Sigmoid colon (tissue), 7 donors: ENCODE measurements around the gene REX1BD. TPM values are rescaled to one million over a fixed set of nuclear protein-coding genes. Genes with fewer than 3 reads are reported as not detected.
A peak's percentile ranks its signal among the peaks of the same experiment; 100 is the strongest.

ENCODE experiments used
- DNase-seq: peaks from one replicate; pipeline ENCODE4 v3.0.0-alpha.2; 2019
- H3K27ac ChIP-seq, 4 donors: fragments of 200-600 bp; sonication (generic); one replicate each; pipeline ENCODE4 v1.5.1; 2016 to 2019; ENCODE audit warnings: mild to moderate bottlenecking in 1 of 4
- H3K27me3 ChIP-seq, 3 donors: fragments of 200-600 bp; sonication (generic); one replicate each; pipeline ENCODE4 v1.5.1; 2019; ENCODE audit warnings: mild to moderate bottlenecking in 1 of 3
- H3K36me3 ChIP-seq, 4 donors: fragments of 200-600 bp; sonication (generic); one replicate each; pipeline ENCODE4 v1.5.1; 2016 to 2019
- H3K4me1 ChIP-seq, 4 donors: fragments of 200-600 bp; sonication (generic); one replicate each; pipeline ENCODE4 v1.5.1; 2017 to 2019
- H3K4me3 ChIP-seq, 4 donors: fragments of 200-600 bp; sonication (generic); one replicate each; pipeline ENCODE4 v1.5.1; 2017 to 2019; ENCODE audit warnings: mild to moderate bottlenecking in 2 of 4, moderate library complexity in 1 of 4
- H3K9me3 ChIP-seq, 4 donors: fragments of 200-600 bp in 3 of 4; sonication (generic) in 3 of 4; one replicate each; pipeline versions ENCODE4 v1.5.1 to v1.6.1; 2013 to 2019
- CTCF ChIP-seq, 4 experiments: fragments of 450-650 bp in 3 of 4; fragments of 200-600 bp in 1 of 4; IDR thresholded peaks; one replicate each; pipeline ENCODE4 v1.5.1; 2016 to 2019; ENCODE audit warnings: antibody characterized with exemption in 4 of 4, mild to moderate bottlenecking in 3 of 4, moderate library complexity in 2 of 4
- EP300 ChIP-seq, 4 donors: sonication (generic); formaldehyde crosslinking; IDR thresholded peaks; one replicate each; pipeline ENCODE4 v1.6.1; 2017; ENCODE audit warnings: antibody characterized with exemption in 4 of 4
- POLR2A ChIP-seq, 2 donors: fragments of 450-650 bp; IDR thresholded peaks; one replicate each; pipeline ENCODE4 v1.6.1; 2016; ENCODE audit warnings: antibody characterized with exemption in 2 of 2, mild to moderate bottlenecking in 2 of 2, moderate library complexity in 2 of 2
- POLR2AphosphoS5 ChIP-seq, 4 donors: sonication (generic); formaldehyde crosslinking; IDR thresholded peaks; one replicate each; pipeline ENCODE4 v1.6.1; 2017; ENCODE audit warnings: antibody characterized with exemption in 4 of 4
- WGBS, 2 donors: extraction: QIAGEN DNeasy Blood & Tissue Kit; methylation state at CpG; one replicate each; pipeline ENCODE4 v1.1.7; 2013; 5-methylcytosine and 5-hydroxymethylcytosine counted together
- intact Hi-C: fragments of 100-400 bp; cut with DNase I; formaldehyde crosslinking; loops from one replicate; pipeline ENCODE4 v1.15.1; 2023
- polyA plus RNA-seq, 3 donors: library from polyadenylated mRNA; stranded (reverse); fragments of 200-250 nt; gene quantifications; one replicate each; pipeline ENCODE4 v1.2.3, GENCODE V29; 2013
- total RNA-seq, 4 donors: library from RNA; depleted of rRNA; stranded (reverse); fragments of >200 nt; gene quantifications; one replicate each; pipeline ENCODE4 v1.1.0, GENCODE V29; 2016
- donor health status: healthy with polysubstance abuse.
- donor health status: Bipolar disorder and iron deficiency.
- donor health status: healthy.

REX1BD gene
- total and polyA plus RNA-seq, 7 donors: 40.5 to 101 (median 76.7) TPM

- Histone ChIP-seq H3K4me1 (peaks cover 0 to 44% (median 38%) of the 10 kb centered on the region in 4 donors), H3K27me3 (peaks cover 68 to 95% (median 77%) of the 10 kb centered on the region in 3 donors), H3K27ac (no peak overlapping the region), H3K4me3 (peak overlapping the region in 2 of 4 donors; percentile 52 to 59), H3K36me3 (no peaks in the 10 kb centered on the region), H3K9me3 (no peaks in the 10 kb centered on the region)
- WGBS, 2 donors: 1 to 2% methylated on average over 61 to 62 of the region's 62 CpGs
- DNase-seq: no peak
- TF ChIP-seq EP300 (IDR thresholded peaks at IDR 0.05) (no peak), CTCF (IDR thresholded peaks at IDR 0.05) (no peak), POLR2A (IDR thresholded peaks at IDR 0.05) (no peak), POLR2AphosphoS5 (IDR thresholded peaks at IDR 0.05) (no peak)
- intact Hi-C loops: no loop called here
Observed at GRCh38 chr19:18611327-18612050, 22.9 kb downstream of the REX1BD start.

- Histone ChIP-seq H3K9me3 (no peaks in the 10 kb centered on the region), H3K4me3 (peak overlapping the region; percentile 14 to 59 (median 46)), H3K4me1 (peaks cover 0 to 39% (median 34%) of the 10 kb centered on the region in 4 donors), H3K27me3 (peaks cover 63 to 98% (median 74%) of the 10 kb centered on the region in 3 donors), H3K27ac (no peak overlapping the region), H3K36me3 (no peaks in the 10 kb centered on the region)
- 2 to 3% methylated on average over 30 of the region's 30 CpGs for WGBS, 2 donors
- intact Hi-C loops: no loop called here
- TF ChIP-seq POLR2A (IDR thresholded peaks at IDR 0.05) (no peak), EP300 (IDR thresholded peaks at IDR 0.05) (no peak), CTCF (IDR thresholded peaks at IDR 0.05) (no peak), POLR2AphosphoS5 (IDR thresholded peaks at IDR 0.05) (no peak)
- no peak for DNase-seq
Observed at GRCh38 chr19:18612051-18612771, 23.6 kb downstream of the REX1BD start.

- 3 to 4% methylated on average over 70 of the region's 70 CpGs for WGBS, 2 donors
- H3K9me3 ChIP-seq: no peaks in the 10 kb centered on the region
- intact Hi-C loops: no loop called here
- H3K36me3 ChIP-seq: no peaks in the 10 kb centered on the region
- no peak for DNase-seq
- no peak for TF ChIP-seq POLR2AphosphoS5 (IDR thresholded peaks at IDR 0.05)
- TF ChIP-seq EP300 (IDR thresholded peaks at IDR 0.05): no peak
- no peak for TF ChIP-seq POLR2A (IDR thresholded peaks at IDR 0.05)
- TF ChIP-seq CTCF (IDR thresholded peaks at IDR 0.05): no peak
- peaks cover 56 to 98% (median 68%) of the 10 kb centered on the region in 3 donors for H3K27me3 ChIP-seq
- H3K4me1 ChIP-seq: peaks cover 0 to 32% (median 26%) of the 10 kb centered on the region in 4 donors
- no peak within 1 kb of the TSS for H3K27ac ChIP-seq
- peak within 1 kb of the TSS; percentile 14 to 59 (median 46) for H3K4me3 ChIP-seq
Observed at GRCh38 chr19:18612772-18613588, 24.4 kb downstream of the REX1BD start, which contains the start of gene TMEM59L. Gene TMEM59L, plus strand, starts transcription at chr19:18612870. Its CDS starts 89 bp downstream, at chr19:18612959.

GRCh38 chr19:18613589-18614234 is 25.1 kb downstream of the REX1BD start:
- no peak for DNase-seq
- Histone ChIP-seq H3K4me1 (peaks cover 0 to 30% (median 26%) of the 10 kb centered on the region in 4 donors), H3K27ac (no peak overlapping the region), H3K9me3 (no peaks in the 10 kb centered on the region), H3K36me3 (no peaks in the 10 kb centered on the region), H3K27me3 (peaks cover 48 to 95% (median 61%) of the 10 kb centered on the region in 3 donors), H3K4me3 (no peak overlapping the region)
- TF ChIP-seq POLR2AphosphoS5 (IDR thresholded peaks at IDR 0.05) (no peak), POLR2A (IDR thresholded peaks at IDR 0.05) (no peak), CTCF (IDR thresholded peaks at IDR 0.05) (no peak), EP300 (IDR thresholded peaks at IDR 0.05) (no peak)
- WGBS, 2 donors: 31 to 37% methylated on average over 23 of the region's 23 CpGs
- intact Hi-C loops: no loop called here
